ENCODE measurements around the gene GDPD4. TPM values are rescaled to one million over a fixed set of nuclear protein-coding genes. Genes with fewer than 3 reads are reported as not detected.
A peak's percentile ranks its signal among the peaks of the same experiment; 100 is the strongest.

GDPD4 gene
- total and polyA plus RNA-seq, 9 of the 15 experiments (the other 6 are each of a cell fraction or from before 2014, with no cell fraction given), result 0.40 TPM; not detected in 8

GRCh38 chr11:77180346-77180745 lies 121.1 kb downstream of the GDPD4 start (continued):
- TF ChIP-seq NELFE (IDR thresholded peaks at IDR 0.05; ENCODE audit: insufficient read depth, insufficient read length) (no peak), IRF2 (CRISPR knock-in tag; IDR thresholded peaks at IDR 0.05) (no peak), ETV5 (CRISPR knock-in tag; IDR thresholded peaks at IDR 0.05; ENCODE audit: low read depth) (no peak)

GRCh38 chr11:77179681-77180080 lies 121.8 kb downstream of the GDPD4 start:
- peaks cover 23 to 79% of the 10 kb centered on the region in 2 experiments; a peak in 4 of 5 replicates for H3K27me3 ChIP-seq (ENCODE audit: control insufficient read depth in 2 of 2, insufficient read depth in 2 of 2, low read length in 2 of 2)
- CTCF ChIA-PET (ENCODE audit: low intra/inter-chr PET ratio), result no interaction called here
- FAIRE-seq, result no peak

More at GRCh38 chr11:77179681-77180080, 121.8 kb downstream of the GDPD4 start:
- no peak overlapping the region for H3K4me3 ChIP-seq
- DNase-seq (ENCODE audit: extremely low read depth in 1 of 4, low spot score in 3 of 4) (no peak), ATAC-seq (no peak)
- H3K9me3 ChIP-seq (replicated peaks; ENCODE audit: control insufficient read depth, insufficient read depth, low read depth, low read length), result no peaks in the 10 kb centered on the region
- H3K36me3 ChIP-seq (ENCODE audit: control insufficient read depth, insufficient read depth, low read length), result no peaks in the 10 kb centered on the region
- no peaks in the 10 kb centered on the region for H3K79me2 ChIP-seq (ENCODE audit: control insufficient read depth, insufficient read depth, low read length)
- no peaks in the 10 kb centered on the region for H4K20me1 ChIP-seq (replicated peaks; ENCODE audit: control insufficient read depth, insufficient read depth, low read length)
- H3K27ac ChIP-seq (ENCODE audit: extremely low read depth, low read depth, low read length), result no peak overlapping the region
- H3K9ac ChIP-seq (ENCODE audit: insufficient read depth in 1 of 2, low read depth in 2 of 2, low read length in 2 of 2), result no peak overlapping the region
- intact Hi-C loops (cut with micrococcal nuclease) (no loop called here), in situ Hi-C loops (cut with MboI) (loop anchor here (10.0 kb wide), 1 partner anchor 135 kb away; no protein-coding TSS in a partner anchor)
- H3K9me1 ChIP-seq (ENCODE audit: control insufficient read depth, insufficient read depth, low read length), result peaks cover 2% of the 10 kb centered on the region
- BruUV-seq (replicated peaks), result no TSS peak
- H3K4me2 ChIP-seq (ENCODE audit: insufficient read depth, low read length), result no peak overlapping the region
- no peak overlapping the region for H2AFZ ChIP-seq (ENCODE audit: low read depth, low read length)
- POLR2A ChIA-PET, result interaction anchor here (1.4 kb wide), 1 partner anchor 15 kb away, joined by 4 read pairs; no protein-coding TSS in a partner anchor
- TF ChIP-seq ZBTB26 (CRISPR knock-in tag; IDR thresholded peaks at IDR 0.05), result no peak
- TF ChIP-seq NRF1 (conservative IDR thresholded peaks at IDR 0.05 in 1 of 2, IDR thresholded peaks at IDR 0.05 in 1 of 2), result 0 out of 4 replicates have a peak, but pooled peaks of 1 of the 2 experiments have one; percentile 11
- H3K4me1 ChIP-seq (replicated peaks in 1 of 2; ENCODE audit: control insufficient read depth in 2 of 2, insufficient read depth in 2 of 2, low read length in 2 of 2), result peaks cover 0 to 4% of the 10 kb centered on the region in 2 experiments; a peak in 1 of 5 replicates
- 2% methylated on average over 18 of the region's 19 CpGs for WGBS (ENCODE audit: insufficient coverage, low coverage, missing lambda C conversion rate)
